ENCODE results near the gene BMP8A.
"Not testable (repeated sequence)": the region's sequence is repeated elsewhere in the genome, so short reads cannot be mapped to it uniquely, and the experiment has no call there.

The BMP8A gene

DNA sequence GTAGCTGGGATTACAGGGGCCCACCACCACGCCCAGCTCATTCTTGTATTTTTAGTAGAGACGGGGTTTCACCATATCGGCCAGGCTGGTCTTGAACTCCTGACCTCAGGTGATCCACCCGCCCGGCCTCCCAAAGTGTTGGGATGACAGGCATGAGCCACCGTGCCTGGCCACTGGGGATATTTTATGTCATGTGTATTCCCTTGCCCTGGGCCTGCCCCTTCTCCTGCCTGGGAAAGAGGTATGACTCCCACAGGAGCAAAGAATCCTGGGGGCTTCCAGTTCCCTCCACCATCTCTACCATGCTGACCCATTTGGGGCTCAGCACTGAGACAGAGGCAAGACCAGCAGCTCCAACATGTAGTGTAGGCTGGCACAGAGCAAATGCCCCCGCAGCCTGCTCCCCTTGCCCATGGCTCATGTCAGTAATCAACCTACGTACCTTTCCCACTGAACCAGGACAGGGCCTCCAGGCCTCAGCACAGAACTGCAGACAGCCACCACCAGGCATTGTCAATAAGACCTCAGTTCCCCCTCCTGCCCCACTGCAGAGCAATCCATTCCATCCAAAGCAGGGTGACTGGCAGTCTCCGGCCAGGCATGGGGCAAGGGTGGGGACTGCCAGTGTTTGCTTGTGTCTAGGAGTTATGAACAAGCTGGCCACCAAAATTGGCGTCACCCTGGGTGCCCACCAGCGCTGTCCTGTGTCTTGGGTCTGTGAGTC, 35.2 kb downstream of the BMP8A start:
- no peaks in the 10 kb centered on the region for H3K27me3 ChIP-seq
- no peaks in the 10 kb centered on the region for H3K9me3 ChIP-seq
- TF ChIP-seq, protein P1, sequence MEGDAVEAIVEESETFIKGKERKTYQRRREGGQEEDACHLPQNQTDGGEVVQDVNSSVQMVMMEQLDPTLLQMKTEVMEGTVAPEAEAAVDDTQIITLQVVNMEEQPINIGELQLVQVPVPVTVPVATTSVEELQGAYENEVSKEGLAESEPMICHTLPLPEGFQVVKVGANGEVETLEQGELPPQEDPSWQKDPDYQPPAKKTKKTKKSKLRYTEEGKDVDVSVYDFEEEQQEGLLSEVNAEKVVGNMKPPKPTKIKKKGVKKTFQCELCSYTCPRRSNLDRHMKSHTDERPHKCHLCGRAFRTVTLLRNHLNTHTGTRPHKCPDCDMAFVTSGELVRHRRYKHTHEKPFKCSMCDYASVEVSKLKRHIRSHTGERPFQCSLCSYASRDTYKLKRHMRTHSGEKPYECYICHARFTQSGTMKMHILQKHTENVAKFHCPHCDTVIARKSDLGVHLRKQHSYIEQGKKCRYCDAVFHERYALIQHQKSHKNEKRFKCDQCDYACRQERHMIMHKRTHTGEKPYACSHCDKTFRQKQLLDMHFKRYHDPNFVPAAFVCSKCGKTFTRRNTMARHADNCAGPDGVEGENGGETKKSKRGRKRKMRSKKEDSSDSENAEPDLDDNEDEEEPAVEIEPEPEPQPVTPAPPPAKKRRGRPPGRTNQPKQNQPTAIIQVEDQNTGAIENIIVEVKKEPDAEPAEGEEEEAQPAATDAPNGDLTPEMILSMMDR (IDR thresholded peaks at IDR 0.05) = no peak
- peak in 1 of 2 donors; percentile 60 for DNase-seq
- intact Hi-C loops (cut with DNase I; ENCODE audit: low total_unique reads) = no loop called here
- H3K4me1 ChIP-seq = no peaks in the 10 kb centered on the region
- H3K27ac ChIP-seq = no peak overlapping the region
- H3K36me3 ChIP-seq = peaks cover 9 to 86% (median 55%) of the 10 kb centered on the region in 3 donors
- H3K4me3 ChIP-seq = no peak overlapping the region

DNA sequence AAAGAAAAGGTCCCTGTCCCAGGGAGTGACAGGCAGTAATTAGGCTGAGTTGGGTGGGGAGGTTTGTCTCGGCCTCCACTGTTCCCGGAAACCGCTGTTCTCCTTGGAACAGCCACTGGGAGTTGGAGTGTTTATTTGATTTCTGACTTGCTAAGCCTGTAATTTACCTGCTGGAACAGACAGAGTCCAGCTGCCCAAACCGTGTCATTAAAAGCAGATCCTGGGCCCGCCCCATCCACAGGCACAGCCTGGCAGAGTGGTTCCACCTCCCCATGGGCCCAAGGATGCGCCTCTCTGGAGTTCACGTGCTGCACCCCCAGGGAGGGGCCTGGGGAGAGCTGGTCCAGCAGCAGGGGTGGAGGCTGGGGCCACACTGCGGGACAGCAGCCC, 35.7 kb downstream of the BMP8A start:
- H3K27me3 ChIP-seq; intact Hi-C loops (cut with DNase I; ENCODE audit: low total_unique reads); H3K27ac ChIP-seq; H3K4me3 ChIP-seq; H3K4me1 ChIP-seq; H3K9me3 ChIP-seq: not testable (repeated sequence)
- DNase-seq = peak in 1 of 2 donors; percentile 29
- H3K36me3 ChIP-seq = peaks cover 14 to 91% (median 61%) of the 10 kb centered on the region in 3 donors

DNA sequence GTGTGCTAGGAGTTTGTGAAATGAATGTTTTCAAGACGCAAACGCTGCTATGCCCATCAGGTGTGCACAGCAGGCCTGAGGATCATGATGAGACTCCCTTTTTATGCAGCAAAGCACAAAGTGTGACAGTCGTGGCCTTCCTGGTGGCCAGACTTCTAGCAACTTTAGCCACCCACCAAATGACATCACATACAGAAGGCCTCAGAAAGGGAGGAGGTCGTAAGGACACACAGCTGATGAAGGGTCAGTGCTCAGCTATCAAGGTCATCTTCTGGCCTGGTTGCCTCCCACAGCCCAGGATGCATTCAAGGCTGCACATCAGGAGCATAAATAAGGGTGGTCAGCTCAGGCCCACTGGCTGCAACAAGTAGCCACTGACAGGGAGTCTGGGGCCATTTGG, 36.6 kb downstream of the BMP8A start:
- peaks cover 17 to 96% (median 69%) of the 10 kb centered on the region in 3 donors for H3K36me3 ChIP-seq
- TF ChIP-seq, protein P1 (IDR thresholded peaks at IDR 0.05) = no peak
- H3K27ac ChIP-seq = no peak overlapping the region
- H3K9me3 ChIP-seq = no peaks in the 10 kb centered on the region
- H3K4me1 ChIP-seq = no peaks in the 10 kb centered on the region
- no peak overlapping the region for H3K4me3 ChIP-seq
- DNase-seq = no peak
- intact Hi-C loops (cut with DNase I; ENCODE audit: low total_unique reads) = no loop called here
- H3K27me3 ChIP-seq = no peaks in the 10 kb centered on the region

DNA sequence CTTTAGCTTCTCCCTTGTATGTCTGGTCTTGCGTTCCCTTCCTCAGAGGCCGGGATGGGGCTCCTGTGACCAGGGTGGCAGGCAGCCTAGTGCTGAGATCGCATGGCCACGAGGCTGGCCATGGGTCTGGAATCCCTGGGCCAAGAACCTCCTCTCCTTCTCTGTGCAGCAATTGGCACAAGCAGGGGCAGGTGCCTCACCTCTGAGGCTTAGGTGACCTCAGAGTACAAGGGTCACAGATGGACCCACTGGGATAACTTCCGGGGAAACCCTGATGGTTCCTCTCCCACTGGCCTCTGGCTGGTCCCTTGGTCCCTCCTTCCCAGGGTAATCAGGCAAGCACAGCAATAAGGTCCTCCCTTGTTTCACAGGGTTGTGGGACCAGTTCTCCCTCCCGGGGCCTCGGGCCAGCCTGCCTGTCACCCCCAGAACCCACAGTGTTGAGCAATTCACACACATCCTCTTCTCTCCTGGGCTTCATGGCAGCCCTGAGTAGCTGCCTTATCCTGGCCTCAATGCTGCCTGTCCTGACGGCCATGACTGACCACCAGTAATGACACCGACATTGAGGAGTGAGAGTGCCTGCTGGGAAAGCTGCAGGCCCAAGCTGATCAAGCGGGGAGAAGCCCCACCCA, 38.6 kb downstream of the BMP8A start:
- DNase-seq = no peak

DNA sequence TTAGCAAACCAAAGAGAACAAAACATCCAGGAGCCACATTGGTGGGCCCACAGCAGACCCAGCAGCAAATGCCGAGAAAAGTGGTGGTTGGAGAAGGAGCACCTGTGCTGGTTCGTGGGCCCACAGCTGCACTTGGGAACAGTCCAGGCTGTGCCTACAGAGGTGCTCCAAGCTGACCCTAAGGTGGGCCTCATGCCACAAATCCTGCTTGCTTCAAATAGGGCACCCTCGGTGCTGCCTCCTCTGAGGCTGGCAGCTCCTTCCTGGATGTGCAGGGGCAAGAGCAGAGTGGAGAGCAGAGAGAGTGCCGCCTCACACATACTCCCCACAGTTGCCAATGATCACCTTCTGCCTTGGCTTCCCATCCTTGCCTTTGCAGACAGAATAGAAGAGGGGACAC, 40.1 kb downstream of the BMP8A start:
- TF ChIP-seq, protein P1 (IDR thresholded peaks at IDR 0.05) = no peak
- Histone ChIP-seq H3K27ac (no peak overlapping the region), H3K4me3 (no peak overlapping the region), H3K27me3 (no peaks in the 10 kb centered on the region), H3K9me3 (no peaks in the 10 kb centered on the region), H3K4me1 (no peaks in the 10 kb centered on the region), H3K36me3 (peaks cover 17 to 88% (median 69%) of the 10 kb centered on the region in 3 donors)
- no peak for DNase-seq
- intact Hi-C loops (cut with DNase I; ENCODE audit: low total_unique reads) = no loop called here

More for the DNA sequence above, 38.6 kb downstream of the BMP8A start:
- intact Hi-C loops (cut with DNase I; ENCODE audit: low total_unique reads) = no loop called here
- H3K27ac ChIP-seq = no peak overlapping the region
- no peaks in the 10 kb centered on the region for H3K9me3 ChIP-seq
- no peaks in the 10 kb centered on the region for H3K4me1 ChIP-seq
- H3K4me3 ChIP-seq = no peak overlapping the region
- no peaks in the 10 kb centered on the region for H3K27me3 ChIP-seq
- peaks cover 17 to 89% (median 75%) of the 10 kb centered on the region in 3 donors for H3K36me3 ChIP-seq
- TF ChIP-seq, protein P1 (IDR thresholded peaks at IDR 0.05) = no peak

DNA sequence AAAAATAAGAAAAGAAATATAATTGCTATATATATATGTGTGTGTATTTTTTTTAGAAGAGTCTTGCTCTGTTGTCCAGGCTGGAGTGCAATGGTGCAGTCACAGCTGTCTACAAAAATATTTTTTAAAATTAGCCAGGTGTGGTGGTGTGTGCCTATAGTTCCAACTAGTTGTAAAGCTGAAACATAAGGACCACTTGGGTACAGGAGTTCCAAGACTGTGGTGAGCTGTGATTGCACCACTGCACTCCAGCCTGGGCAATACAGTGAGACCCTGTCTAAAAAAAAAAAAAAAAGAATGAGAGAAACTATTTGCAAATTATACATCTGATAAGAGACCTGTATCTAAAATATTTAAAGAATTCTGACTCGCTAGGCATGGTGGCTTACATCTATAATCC, 42.0 kb downstream of the BMP8A start:
- no peaks in the 10 kb centered on the region for H3K9me3 ChIP-seq
- no peak overlapping the region for H3K4me3 ChIP-seq
- TF ChIP-seq, protein P1 (IDR thresholded peaks at IDR 0.05) = no peak
- DNase-seq = no peak
- intact Hi-C loops (cut with DNase I; ENCODE audit: low total_unique reads) = no loop called here
- H3K4me1 ChIP-seq = no peaks in the 10 kb centered on the region
- H3K27me3 ChIP-seq = no peaks in the 10 kb centered on the region
- no peak overlapping the region for H3K27ac ChIP-seq
- peaks cover 18 to 88% (median 52%) of the 10 kb centered on the region in 3 donors for H3K36me3 ChIP-seq
